H1 (cell line): ENCODE data around the gene PLEKHM1.

Experiments
- CHD1 ChIP-seq: IDR thresholded peaks from 2 replicates; pipeline ENCODE4 v1.6.1; 2012; ENCODE audit warnings: low read depth, low read length, improper control_type of control experiment
- CTCF ChIP-seq, 3 experiments: IDR thresholded peaks; 1 replicate in 2 of 3; 2 replicates in 1 of 3; pipeline versions ENCODE4 v1.5.1 to v1.6.1; 2011; ENCODE audit warnings: low read length in 3 of 3, mild to moderate bottlenecking in 3 of 3, inconsistent platforms in 2 of 3, low read depth in 1 of 3, moderate library complexity in 1 of 3; ENCODE audit not compliant: insufficient read depth in 1 of 3; ENCODE audit errors: control extremely low read depth in 1 of 3
- EGR1 ChIP-seq: IDR thresholded peaks from 2 replicates; pipeline ENCODE4 v1.6.1; 2011; ENCODE audit warnings: low read depth, low read length, borderline replicate concordance
- EP300 ChIP-seq, 2 experiments: IDR thresholded peaks; 1 replicate in 1 of 2; 2 replicates in 1 of 2; pipeline ENCODE4 v1.6.1; 2011 to 2012; ENCODE audit warnings: low read depth in 2 of 2, low read length in 2 of 2, mild to moderate bottlenecking in 2 of 2, borderline replicate concordance in 1 of 2, inconsistent platforms in 1 of 2, moderate library complexity in 1 of 2
- EZH2 ChIP-seq: fragments of 200-600 bp; sonication (generic); IDR thresholded peaks from 2 replicates; pipeline ENCODE4 v1.7.1; 2012; ENCODE audit warnings: low read depth, mild to moderate bottlenecking, moderate library complexity, low read length, inconsistent platforms; ENCODE audit not compliant: severe bottlenecking
- MAX ChIP-seq: IDR thresholded peaks from 2 replicates; pipeline ENCODE4 v1.6.1; 2012; ENCODE audit warnings: inconsistent platforms
- PHF8 ChIP-seq: fragments of 200-600 bp; sonication (generic); conservative IDR thresholded peaks from 2 replicates; pipeline ENCODE4 v1.7.1; 2012; ENCODE audit warnings: low read depth, mild to moderate bottlenecking, inconsistent platforms, low read length, moderate library complexity
- POLR2A ChIP-seq, 2 experiments: IDR thresholded peaks; 1 replicate in 1 of 2; 2 replicates in 1 of 2; pipeline ENCODE4 v1.6.1; 2011; ENCODE audit warnings: low read depth in 2 of 2, low read length in 2 of 2, mild to moderate bottlenecking in 2 of 2; ENCODE audit errors: control extremely low read depth in 1 of 2
- POLR2AphosphoS5 ChIP-seq: IDR thresholded peaks from 2 replicates; pipeline ENCODE4 v1.6.1; 2011; ENCODE audit warnings: low read depth, low read length
- RAD21 ChIP-seq, 2 experiments: IDR thresholded peaks in 1 of 2; conservative IDR thresholded peaks in 1 of 2; 2 replicates each; pipeline ENCODE4 v1.6.1; 2011; ENCODE audit warnings: low read depth in 2 of 2, low read length in 2 of 2, improper control_type of control experiment in 1 of 2, inconsistent platforms in 1 of 2, mild to moderate bottlenecking in 1 of 2, moderate library complexity in 1 of 2
- RFX5 ChIP-seq: IDR thresholded peaks from 2 replicates; pipeline ENCODE4 v1.6.1; 2011; ENCODE audit warnings: low read depth, low read length, improper control_type of control experiment, borderline replicate concordance
- SP1 ChIP-seq: IDR thresholded peaks from 2 replicates; pipeline ENCODE4 v1.6.1; 2011; ENCODE audit warnings: low read depth, low read length
- ZNF274 ChIP-seq: IDR thresholded peaks from 2 replicates; pipeline ENCODE4 v1.7.0; 2012; ENCODE audit warnings: low read length, borderline replicate concordance; ENCODE audit errors: extremely low read depth

DNA sequence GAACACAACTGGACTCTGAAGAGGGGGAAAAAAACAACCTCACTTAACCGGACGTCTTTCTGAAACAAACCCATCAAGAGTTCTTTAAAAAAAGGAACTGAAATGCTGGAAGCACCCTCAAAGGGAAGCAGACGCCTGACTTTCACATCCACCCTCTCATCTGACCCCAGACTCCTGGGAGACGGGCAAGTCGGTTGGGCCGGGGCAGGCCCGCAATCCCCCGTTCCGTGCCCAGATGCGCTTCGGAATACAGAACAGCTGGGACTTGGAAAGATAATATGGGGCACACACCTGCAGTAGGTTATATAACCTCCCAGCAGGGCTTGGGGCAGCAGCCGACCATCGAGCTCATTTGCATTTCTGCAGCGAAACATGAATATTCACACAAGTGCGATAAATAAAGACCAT, 61.6 kb downstream of the PLEKHM1 start:
- TF ChIP-seq RFX5, result no peak
- TF ChIP-seq CTCF (IDR thresholded peaks at IDR 0.05; ENCODE audit: control extremely low read depth in 1 of 3, insufficient read depth in 1 of 3, low read depth in 1 of 3, low read length in 3 of 3), result no peak
- TF ChIP-seq EP300 (IDR thresholded peaks at IDR 0.05; ENCODE audit: borderline replicate concordance in 1 of 2, low read depth in 2 of 2, low read length in 2 of 2), result no peak
- TF ChIP-seq PHF8, result no peak
- TF ChIP-seq EGR1, result no peak
- TF ChIP-seq ZNF274, result no peak
- no peak for TF ChIP-seq CHD1
- no peak for TF ChIP-seq POLR2AphosphoS5
- no peak for TF ChIP-seq EZH2
- no peak for TF ChIP-seq SP1
- no peak for TF ChIP-seq RAD21 (IDR thresholded peaks at IDR 0.05 in 1 of 2, conservative IDR thresholded peaks at IDR 0.05 in 1 of 2; ENCODE audit: low read depth in 2 of 2, low read length in 2 of 2)
- TF ChIP-seq POLR2A (IDR thresholded peaks at IDR 0.05; ENCODE audit: control extremely low read depth in 1 of 2, low read depth in 2 of 2, low read length in 2 of 2), result no peak
- no peak for TF ChIP-seq MAX
